Trophoblast cell (in vitro differentiated cells and primary cell): Measurements from ENCODE around the gene C12orf42.

Experiments used
- DNase-seq, 2 donors: peaks; one replicate each; pipeline ENCODE4 v3.0.0-alpha.2; 2016
- H2AFZ ChIP-seq: 2 replicates; pipeline ENCODE4 v1.6.1; 2013; ENCODE audit warnings: low read length, moderate library complexity, mild to moderate bottlenecking; ENCODE audit not compliant: insufficient read depth, poor library complexity
- H2AK5ac ChIP-seq: 2 replicates; pipeline ENCODE4 v1.6.1; 2013; ENCODE audit warnings: mild to moderate bottlenecking, low read length
- H2BK120ac ChIP-seq: 2 replicates; pipeline ENCODE4 v1.6.1; 2013; ENCODE audit warnings: low read length, mild to moderate bottlenecking, moderate library complexity; ENCODE audit not compliant: insufficient read depth, poor library complexity
- H2BK12ac ChIP-seq: 2 replicates; pipeline ENCODE4 v1.6.1; 2013; ENCODE audit warnings: mild to moderate bottlenecking, low read length, moderate library complexity
- H2BK5ac ChIP-seq: 2 replicates; pipeline ENCODE4 v1.6.1; 2013; ENCODE audit warnings: low read length, low read depth, moderate library complexity, mild to moderate bottlenecking; ENCODE audit not compliant: poor library complexity
- H3K14ac ChIP-seq: 2 replicates; pipeline ENCODE4 v1.6.1; 2013; ENCODE audit warnings: mild to moderate bottlenecking, low read length
- H3K18ac ChIP-seq: 2 replicates; pipeline ENCODE4 v1.6.1; 2013; ENCODE audit warnings: mild to moderate bottlenecking, low read length
- H3K23ac ChIP-seq: 2 replicates; pipeline ENCODE4 v1.6.1; 2013; ENCODE audit warnings: low read length
- H3K27ac ChIP-seq: 2 replicates; pipeline ENCODE4 v1.5.1; 2013; ENCODE audit warnings: low read depth, mild to moderate bottlenecking, inconsistent platforms, low read length, moderate library complexity
- H3K27me3 ChIP-seq: 2 replicates; pipeline ENCODE4 v1.6.1; 2013; ENCODE audit warnings: inconsistent platforms, mild to moderate bottlenecking, low read length, moderate library complexity; ENCODE audit not compliant: insufficient read depth
- H3K36me3 ChIP-seq, 2 experiments: 1 replicate in 1 of 2; 2 replicates in 1 of 2; pipeline ENCODE4 v1.6.1; 2013; ENCODE audit warnings: low read length in 2 of 2, mild to moderate bottlenecking in 2 of 2, moderate library complexity in 1 of 2; ENCODE audit not compliant: insufficient read depth in 2 of 2, control insufficient read depth in 1 of 2
- H3K4ac ChIP-seq: 2 replicates; pipeline ENCODE4 v1.6.1; 2013; ENCODE audit warnings: low read depth, mild to moderate bottlenecking, low read length, moderate library complexity
- H3K4me1 ChIP-seq, 2 experiments: 1 replicate in 1 of 2; 2 replicates in 1 of 2; pipeline ENCODE4 v1.6.1; 2013; ENCODE audit warnings: low read length in 2 of 2, mild to moderate bottlenecking in 2 of 2, moderate library complexity in 1 of 2; ENCODE audit not compliant: insufficient read depth in 2 of 2, control insufficient read depth in 1 of 2
- H3K4me2 ChIP-seq: 2 replicates; pipeline ENCODE4 v1.6.1; 2013; ENCODE audit warnings: inconsistent platforms, mild to moderate bottlenecking, low read length, moderate library complexity
- H3K4me3 ChIP-seq: 2 replicates; pipeline ENCODE4 v1.5.1; 2013; ENCODE audit warnings: mild to moderate bottlenecking, low read depth, low read length, inconsistent platforms
- H3K79me1 ChIP-seq: one replicate; pipeline ENCODE4 v1.6.1; 2013; ENCODE audit warnings: low read length
- H3K79me2 ChIP-seq: 2 replicates; pipeline ENCODE4 v1.6.1; 2013; ENCODE audit warnings: low read length, mild to moderate bottlenecking; ENCODE audit not compliant: control insufficient read depth, insufficient read depth, poor library complexity
- H3K9ac ChIP-seq: 2 replicates; pipeline ENCODE4 v1.6.1; 2013; ENCODE audit warnings: mild to moderate bottlenecking, low read length
- H3K9me3 ChIP-seq: 2 replicates; pipeline ENCODE4 v1.6.1; 2013; ENCODE audit warnings: low read depth, mild to moderate bottlenecking, control low read depth, inconsistent platforms, low read length; ENCODE audit not compliant: insufficient read depth
- H4K12ac ChIP-seq: 2 replicates; pipeline ENCODE4 v1.6.1; 2013; ENCODE audit warnings: low read depth, mild to moderate bottlenecking, low read length, moderate library complexity
- H4K8ac ChIP-seq: 2 replicates; pipeline ENCODE4 v1.6.1; 2013; ENCODE audit warnings: low read depth, mild to moderate bottlenecking, low read length, moderate library complexity
- H4K91ac ChIP-seq: one replicate; pipeline ENCODE4 v1.6.1; 2013; ENCODE audit warnings: low read depth, mild to moderate bottlenecking, low read length, moderate library complexity
- WGBS: extraction: QIAGEN DNeasy Blood & Tissue Kit; methylation state at CpG from one replicate; pipeline ENCODE4 v1.1.7; 2013; ENCODE audit warnings: missing lambda C conversion rate; ENCODE audit not compliant: insufficient read length, insufficient coverage; ENCODE audit errors: extremely low coverage; 5-methylcytosine and 5-hydroxymethylcytosine counted together

C12orf42 gene

GRCh38 chr12:103530307-103531066 is 34.7 kb upstream of the C12orf42 start:
- Histone ChIP-seq H3K27me3 (no peaks in the 10 kb centered on the region), H4K8ac (no peak overlapping the region), H3K79me2 (no peaks in the 10 kb centered on the region), H2BK12ac (no peak overlapping the region), H3K9me3 (no peaks in the 10 kb centered on the region), H3K27ac (no peak overlapping the region), H3K18ac (no peak overlapping the region), H2BK120ac (no peak overlapping the region), H3K79me1 (no peaks in the 10 kb centered on the region), H3K36me3 (no peaks in the 10 kb centered on the region), H4K91ac (no peak overlapping the region), H3K14ac (no peak overlapping the region), H4K12ac (no peak overlapping the region), H3K23ac (no peak overlapping the region), H3K9ac (no peak overlapping the region), H2AK5ac (no peak overlapping the region), H2AFZ (no peak overlapping the region), H3K4ac (no peak overlapping the region), H2BK5ac (no peak overlapping the region), H3K4me3 (no peak overlapping the region), H3K4me2 (no peak overlapping the region), H3K4me1 (peaks cover 0 to 4% of the 10 kb centered on the region in 2 experiments)
- no peak for DNase-seq
- no CpG with 5 or more reads among the region's 15 CpGs for WGBS

- no peak overlapping the region for H2BK12ac ChIP-seq
- H3K27ac ChIP-seq, result no peak overlapping the region
- H4K12ac ChIP-seq, result no peak overlapping the region
- H3K9ac ChIP-seq, result no peak overlapping the region
- no peak overlapping the region for H3K4me2 ChIP-seq
- H3K4me1 ChIP-seq, result peaks cover 0 to 6% of the 10 kb centered on the region in 2 experiments
- H3K23ac ChIP-seq, result no peak overlapping the region
- DNase-seq, result no peak
- no peak overlapping the region for H2AK5ac ChIP-seq
- H3K4ac ChIP-seq, result no peak overlapping the region
- H2AFZ ChIP-seq, result no peak overlapping the region
- H4K8ac ChIP-seq, result no peak overlapping the region
- no peak overlapping the region for H2BK120ac ChIP-seq
- H3K27me3 ChIP-seq, result no peaks in the 10 kb centered on the region
- H3K14ac ChIP-seq, result no peak overlapping the region
- H3K79me1 ChIP-seq, result no peaks in the 10 kb centered on the region
- no peak overlapping the region for H4K91ac ChIP-seq
- H3K9me3 ChIP-seq, result no peaks in the 10 kb centered on the region
- no peaks in the 10 kb centered on the region for H3K79me2 ChIP-seq
- no peaks in the 10 kb centered on the region for H3K36me3 ChIP-seq
- WGBS, result no CpG with 5 or more reads among the region's 4 CpGs
- no peak overlapping the region for H3K18ac ChIP-seq
- H3K4me3 ChIP-seq, result no peak overlapping the region
- no peak overlapping the region for H2BK5ac ChIP-seq
Observed at GRCh38 chr12:103529306-103529705, 33.5 kb upstream of the C12orf42 start.

GRCh38 chr12:103524238-103524875 is 28.6 kb upstream of the C12orf42 start:
- Histone ChIP-seq H3K4ac (no peak overlapping the region), H3K4me1 (peaks cover 0 to 2% of the 10 kb centered on the region in 2 experiments), H3K4me3 (no peak overlapping the region), H2BK5ac (no peak overlapping the region), H2AK5ac (no peak overlapping the region), H3K9me3 (no peaks in the 10 kb centered on the region), H3K79me1 (no peaks in the 10 kb centered on the region), H2AFZ (no peak overlapping the region), H3K14ac (no peak overlapping the region), H3K23ac (no peak overlapping the region), H4K91ac (no peak overlapping the region), H4K12ac (no peak overlapping the region), H3K9ac (no peak overlapping the region), H3K36me3 (no peaks in the 10 kb centered on the region), H2BK120ac (no peak overlapping the region), H3K4me2 (no peak overlapping the region), H3K79me2 (no peaks in the 10 kb centered on the region), H3K27ac (no peak overlapping the region), H3K27me3 (no peaks in the 10 kb centered on the region), H3K18ac (no peak overlapping the region), H2BK12ac (no peak overlapping the region), H4K8ac (no peak overlapping the region)
- DNase-seq, result no peak
- WGBS, result no CpG with 5 or more reads among the region's 4 CpGs

DNA sequence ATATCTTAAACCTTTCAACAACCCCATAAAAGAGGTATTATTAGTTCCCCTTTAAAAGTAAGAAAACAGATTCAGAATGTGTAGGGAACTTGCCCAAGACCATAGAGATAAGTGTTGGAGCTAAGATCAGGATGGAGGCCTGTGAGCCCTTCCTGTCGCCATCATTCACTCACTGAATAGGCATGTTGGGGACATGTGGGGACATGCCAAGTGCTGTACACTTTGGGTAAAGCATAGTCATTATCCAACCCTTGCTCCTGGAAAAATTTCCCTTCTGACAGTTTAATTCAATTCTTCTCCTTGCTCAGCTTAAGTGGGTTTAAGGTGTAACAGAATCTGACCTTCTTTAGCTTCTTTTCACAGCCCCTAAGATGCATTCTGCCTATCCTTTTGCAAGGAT is 28.0 kb upstream of the C12orf42 start:
- H3K4me2 ChIP-seq, result no peak overlapping the region
- H3K14ac ChIP-seq, result no peak overlapping the region
- H3K18ac ChIP-seq, result no peak overlapping the region
- DNase-seq, result no peak
- H4K8ac ChIP-seq, result no peak overlapping the region
- H3K9me3 ChIP-seq, result no peaks in the 10 kb centered on the region
- no CpG with 5 or more reads among the region's 1 CpG for WGBS
- no peak overlapping the region for H3K9ac ChIP-seq
- no peak overlapping the region for H3K4ac ChIP-seq
- no peak overlapping the region for H2BK120ac ChIP-seq
- H4K91ac ChIP-seq, result no peak overlapping the region
- H3K4me1 ChIP-seq, result peaks cover 0 to 2% of the 10 kb centered on the region in 2 experiments
- H3K27ac ChIP-seq, result no peak overlapping the region
- H2AK5ac ChIP-seq, result no peak overlapping the region
- H3K4me3 ChIP-seq, result no peak overlapping the region
- no peak overlapping the region for H2BK5ac ChIP-seq
- H2BK12ac ChIP-seq, result no peak overlapping the region
- no peak overlapping the region for H4K12ac ChIP-seq
- no peaks in the 10 kb centered on the region for H3K79me1 ChIP-seq
- no peak overlapping the region for H2AFZ ChIP-seq
- H3K36me3 ChIP-seq, result no peaks in the 10 kb centered on the region
- H3K79me2 ChIP-seq, result no peaks in the 10 kb centered on the region
- H3K23ac ChIP-seq, result no peak overlapping the region
- H3K27me3 ChIP-seq, result no peaks in the 10 kb centered on the region
